ENCODE results near the gene PSMC1.

The PSMC1 gene

DNA sequence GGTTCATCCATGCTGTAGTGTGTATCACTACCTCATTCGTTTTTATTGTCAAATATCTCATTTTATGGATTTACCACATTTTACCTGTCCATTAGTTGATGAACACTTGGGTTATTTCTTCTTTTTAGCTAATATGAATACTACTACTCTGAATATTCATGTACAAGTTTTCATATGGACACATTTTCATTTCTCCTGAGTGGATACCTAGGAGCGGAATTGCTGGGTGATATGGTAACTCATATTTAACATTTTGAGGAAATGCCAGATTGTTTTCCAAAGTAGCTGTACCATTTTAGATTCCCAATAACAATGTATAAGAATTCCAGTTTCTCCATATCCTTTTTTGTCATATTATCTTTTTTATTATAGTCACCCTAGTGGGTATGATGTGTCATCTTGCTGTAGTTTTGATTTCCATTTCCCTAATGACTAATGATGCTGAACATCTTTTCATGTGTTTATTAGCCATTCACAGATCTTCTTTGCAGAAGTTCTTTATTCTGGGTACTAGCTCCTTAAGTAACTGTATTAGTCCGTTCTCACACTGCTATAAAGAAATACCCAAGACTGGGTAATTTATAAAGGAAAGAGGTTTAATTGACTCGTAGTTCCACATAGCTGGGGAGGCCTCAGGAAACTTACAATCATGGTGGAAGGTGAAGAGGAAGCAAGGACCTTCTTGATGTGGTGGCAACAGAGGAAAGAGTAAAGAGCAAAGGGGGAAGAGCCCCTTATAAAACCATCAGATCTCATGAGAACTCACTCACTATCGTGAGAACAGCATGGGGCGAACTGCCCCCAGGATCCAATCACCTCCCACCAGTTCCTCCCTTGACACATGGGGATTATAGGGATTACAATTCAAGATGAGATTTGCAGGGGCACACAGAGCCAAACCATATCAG, 63.5 kb downstream of the PSMC1 start:
- TF ChIP-seq, protein P1, sequence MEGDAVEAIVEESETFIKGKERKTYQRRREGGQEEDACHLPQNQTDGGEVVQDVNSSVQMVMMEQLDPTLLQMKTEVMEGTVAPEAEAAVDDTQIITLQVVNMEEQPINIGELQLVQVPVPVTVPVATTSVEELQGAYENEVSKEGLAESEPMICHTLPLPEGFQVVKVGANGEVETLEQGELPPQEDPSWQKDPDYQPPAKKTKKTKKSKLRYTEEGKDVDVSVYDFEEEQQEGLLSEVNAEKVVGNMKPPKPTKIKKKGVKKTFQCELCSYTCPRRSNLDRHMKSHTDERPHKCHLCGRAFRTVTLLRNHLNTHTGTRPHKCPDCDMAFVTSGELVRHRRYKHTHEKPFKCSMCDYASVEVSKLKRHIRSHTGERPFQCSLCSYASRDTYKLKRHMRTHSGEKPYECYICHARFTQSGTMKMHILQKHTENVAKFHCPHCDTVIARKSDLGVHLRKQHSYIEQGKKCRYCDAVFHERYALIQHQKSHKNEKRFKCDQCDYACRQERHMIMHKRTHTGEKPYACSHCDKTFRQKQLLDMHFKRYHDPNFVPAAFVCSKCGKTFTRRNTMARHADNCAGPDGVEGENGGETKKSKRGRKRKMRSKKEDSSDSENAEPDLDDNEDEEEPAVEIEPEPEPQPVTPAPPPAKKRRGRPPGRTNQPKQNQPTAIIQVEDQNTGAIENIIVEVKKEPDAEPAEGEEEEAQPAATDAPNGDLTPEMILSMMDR (IDR thresholded peaks at IDR 0.05; ENCODE audit: extremely low read depth, missing control alignments), result no peak

GRCh38 chr14:90321891-90322290, 65.5 kb downstream of the PSMC1 start:
- DNase-seq (ENCODE audit: low spot score), result no peak
- TF ChIP-seq, protein P1 (IDR thresholded peaks at IDR 0.05; ENCODE audit: extremely low read depth, missing control alignments), result no peak

More for the DNA sequence above, 63.5 kb downstream of the PSMC1 start:
- DNase-seq (ENCODE audit: low spot score), result no peak
